NOMO-1 (cell line): Measurements from ENCODE around the gene NBAS.
"Not testable (repeated sequence)": the region's sequence is repeated elsewhere in the genome, so short reads cannot be mapped to it uniquely, and the experiment has no call there.

ENCODE experiments used
- DNase-seq, 2 experiments: peaks; one replicate each; lab custom pipeline; 2025; ENCODE audit not compliant: unreplicated experiment in 2 of 2; lab: John Stamatoyannopoulos, UW

NBAS gene

GRCh38 chr2:15242936-15243461 is 318.1 kb downstream of the NBAS start:
- peak; percentile 35 to 76 for DNase-seq

DNA sequence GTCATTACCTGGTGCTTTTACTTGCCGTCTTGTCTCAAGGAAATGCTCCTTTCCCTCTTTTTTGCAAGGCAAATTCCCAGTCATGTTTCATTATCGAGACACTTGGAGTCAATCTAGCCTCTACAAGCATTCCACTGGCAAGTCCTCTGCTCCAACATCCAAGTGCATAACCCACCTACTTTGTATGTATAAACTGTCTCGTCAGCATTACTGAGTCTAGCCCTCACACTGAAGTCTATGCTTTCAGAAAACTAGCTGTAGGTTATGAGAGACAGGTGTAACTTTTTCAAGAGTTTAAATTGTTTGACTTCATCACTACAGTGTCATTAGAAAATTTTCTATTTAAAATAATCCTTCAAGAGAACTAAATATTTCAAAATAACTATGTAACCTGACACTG is 319.2 kb downstream of the NBAS start:
- no peak for DNase-seq

- no peak for DNase-seq
These were observed 319.9 kb downstream of the NBAS start for GRCh38 chr2:15241201-15241600.

GRCh38 chr2:15238028-15238427 is 323.1 kb downstream of the NBAS start:
- peak; percentile 37 to 48 for DNase-seq

DNA sequence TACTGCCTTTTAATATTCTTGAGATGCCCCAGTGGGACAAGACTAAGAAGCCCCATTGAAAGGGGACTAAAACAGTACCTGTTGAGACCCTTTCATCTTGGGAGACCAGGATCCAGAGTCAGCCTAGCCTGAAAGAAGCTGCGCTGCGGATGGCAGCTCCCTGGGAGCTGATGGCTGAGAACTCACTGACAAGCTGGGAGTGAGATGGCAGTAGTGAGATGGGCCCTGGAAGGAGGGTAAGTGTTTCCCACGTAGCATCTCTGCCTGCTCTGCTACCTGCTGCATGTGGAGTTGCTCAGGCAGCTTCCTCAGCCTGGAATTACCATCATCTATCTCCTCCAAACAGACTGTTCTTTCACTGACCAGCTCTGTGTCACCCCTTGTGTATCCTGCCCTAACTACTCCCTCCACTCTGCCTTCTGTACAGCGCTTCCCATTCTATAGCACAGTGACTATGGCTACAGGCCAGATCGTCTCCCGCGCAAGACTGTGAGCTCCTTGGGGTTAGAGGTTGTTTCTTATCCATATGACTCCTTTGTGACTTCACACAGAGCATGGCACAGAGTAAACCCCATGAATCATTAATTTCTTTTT is 330.4 kb downstream of the NBAS start:
- DNase-seq: no peak

- no peak for DNase-seq
These were observed 334.5 kb downstream of the NBAS start for GRCh38 chr2:15226661-15227060.

GRCh38 chr2:15225131-15225530 is 336.0 kb downstream of the NBAS start:
- no peak for DNase-seq

- no peak for DNase-seq
These were observed 336.5 kb downstream of the NBAS start for GRCh38 chr2:15224641-15225040.

- DNase-seq: no peak
These were observed 337.2 kb downstream of the NBAS start for GRCh38 chr2:15223887-15224286.

DNA sequence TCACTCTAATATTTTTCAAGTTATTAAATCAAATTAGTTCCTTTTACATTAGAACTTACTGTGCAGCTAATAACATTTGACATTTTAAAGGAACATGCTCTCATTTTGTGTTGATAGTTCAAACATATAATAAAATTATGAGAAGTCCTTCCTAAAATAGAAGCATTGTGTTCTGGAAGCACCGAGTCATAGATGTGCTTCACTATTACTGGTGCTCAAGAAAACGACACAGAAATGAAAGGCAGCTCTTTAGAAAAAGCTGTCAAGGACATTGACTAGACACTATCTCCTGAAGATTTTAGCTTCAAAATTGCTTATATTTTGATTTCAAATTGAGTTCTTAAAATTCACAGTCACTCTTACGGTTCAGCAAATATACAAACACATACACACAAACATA is 338.3 kb downstream of the NBAS start:
- no peak for DNase-seq

- no peak for DNase-seq
These were observed 340.5 kb downstream of the NBAS start for GRCh38 chr2:15220603-15221002.

GRCh38 chr2:15218423-15219086 is 342.6 kb downstream of the NBAS start:
- no peak for DNase-seq

GRCh38 chr2:15212249-15212648 is 348.9 kb downstream of the NBAS start:
- no peak for DNase-seq

DNA sequence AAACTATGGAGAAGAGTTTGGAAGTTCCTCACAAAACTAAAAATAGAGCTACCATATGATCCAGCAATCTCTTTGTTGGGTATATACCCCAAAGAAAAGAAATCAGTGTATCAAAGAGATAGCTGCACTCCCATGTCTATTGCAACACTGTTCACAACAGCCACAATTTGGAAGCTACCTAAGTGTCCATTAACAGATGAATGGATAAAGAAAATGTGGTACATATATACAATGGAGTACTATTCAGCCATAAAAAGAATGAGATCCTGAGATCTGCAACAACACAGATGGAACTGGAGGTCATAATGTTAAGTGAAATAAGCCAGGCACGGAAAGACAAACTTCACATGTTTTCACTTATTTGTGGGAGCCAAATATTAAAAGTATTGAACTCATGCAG is 350.6 kb downstream of the NBAS start:
- not testable (repeated sequence) for DNase-seq

DNA sequence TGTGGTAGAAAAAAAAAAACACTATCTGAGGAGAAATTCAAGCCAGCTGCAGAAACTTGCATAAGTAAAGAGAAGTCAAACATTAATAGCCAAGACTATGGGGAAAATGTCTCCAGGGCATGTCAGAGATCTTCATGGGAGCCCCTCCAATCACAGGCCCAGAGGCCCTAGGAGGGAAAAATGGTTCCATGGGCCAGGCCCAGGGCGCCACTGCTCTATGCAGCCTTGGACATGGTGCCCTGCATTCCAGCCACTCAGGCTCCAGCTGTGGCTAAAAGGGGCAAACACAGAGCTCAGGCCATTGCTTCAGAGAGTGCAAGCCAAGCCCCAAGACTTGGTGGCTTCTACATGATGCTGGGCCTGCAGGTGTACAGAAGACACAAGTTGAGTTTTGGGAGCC is 354.7 kb downstream of the NBAS start:
- no peak for DNase-seq

DNA sequence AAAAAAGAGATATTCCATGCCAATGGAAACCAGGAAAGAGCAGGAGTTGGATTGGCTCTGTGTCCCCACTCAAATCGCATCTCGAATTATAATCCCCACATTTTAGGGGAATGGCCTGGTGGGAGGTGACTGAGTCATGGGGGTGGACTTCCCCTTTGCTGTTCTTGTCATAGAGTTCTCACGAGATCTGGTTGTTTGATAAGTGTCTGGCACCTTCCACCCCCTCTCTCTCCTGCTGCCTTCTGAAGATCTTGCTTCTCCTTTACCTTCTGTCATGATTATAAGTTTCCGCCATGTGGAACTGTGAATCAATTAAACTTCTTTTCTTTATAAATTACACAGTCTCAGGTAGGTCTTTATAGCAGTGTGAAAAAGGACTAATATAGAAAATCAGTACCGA is 355.6 kb downstream of the NBAS start:
- no peak for DNase-seq

DNA sequence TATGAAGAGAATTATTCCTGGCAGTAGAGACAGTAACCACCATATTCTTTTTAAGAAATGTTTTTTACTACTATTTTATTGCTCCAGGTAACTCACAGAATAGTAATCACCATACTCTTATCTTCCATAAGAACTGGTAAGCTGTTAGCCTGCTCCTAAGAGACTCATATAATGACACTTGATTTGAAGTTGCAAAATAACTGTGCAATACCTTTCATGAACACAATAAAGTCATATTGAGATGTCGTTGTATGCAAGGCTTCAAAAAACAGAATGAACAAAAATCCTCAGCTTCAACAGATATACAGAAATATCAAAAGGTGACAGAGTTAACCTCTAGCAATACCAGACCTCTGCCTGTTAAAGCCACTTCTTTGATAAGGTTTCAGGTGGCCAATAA is 360.1 kb downstream of the NBAS start:
- no peak for DNase-seq

DNA sequence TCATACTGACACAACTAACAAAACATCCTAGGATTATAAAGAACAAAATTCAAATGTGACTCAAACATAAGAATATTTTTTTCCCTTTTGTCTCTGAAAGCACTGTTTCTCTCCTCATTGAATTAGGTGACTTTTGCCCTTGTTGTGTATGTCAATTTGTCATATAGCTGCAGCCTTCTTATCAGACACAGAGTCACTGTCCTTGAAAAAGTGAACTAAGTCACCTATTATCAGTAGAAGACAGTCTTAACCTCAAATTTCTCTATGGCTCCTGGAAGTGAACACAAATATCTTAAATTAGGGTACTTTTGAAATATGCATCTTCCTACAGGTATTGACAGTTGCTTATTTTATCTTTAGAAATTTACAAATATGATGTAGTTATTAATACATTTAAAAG is 360.6 kb downstream of the NBAS start:
- no peak for DNase-seq

GRCh38 chr2:15198051-15198450 is 363.1 kb downstream of the NBAS start:
- DNase-seq: no peak

DNA sequence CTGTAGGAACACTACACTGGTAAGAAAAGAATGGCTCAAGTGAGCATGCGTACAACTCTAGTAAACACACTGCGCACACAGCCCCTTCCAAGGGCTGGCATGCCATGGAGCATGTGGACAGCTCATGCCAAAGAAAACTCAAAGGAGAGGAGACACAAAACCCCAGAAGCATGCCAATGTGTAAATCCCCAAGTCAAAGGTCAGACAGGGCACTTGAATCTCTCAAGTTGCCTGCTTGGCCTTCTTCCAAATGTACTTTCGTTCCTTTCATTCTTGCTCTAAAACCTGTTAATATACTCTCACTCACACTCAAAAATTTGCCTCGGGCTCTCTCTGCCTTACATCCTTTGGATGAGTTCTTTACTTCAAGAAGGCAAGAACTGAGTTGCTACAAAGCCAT is 365.3 kb downstream of the NBAS start:
- DNase-seq: no peak

DNA sequence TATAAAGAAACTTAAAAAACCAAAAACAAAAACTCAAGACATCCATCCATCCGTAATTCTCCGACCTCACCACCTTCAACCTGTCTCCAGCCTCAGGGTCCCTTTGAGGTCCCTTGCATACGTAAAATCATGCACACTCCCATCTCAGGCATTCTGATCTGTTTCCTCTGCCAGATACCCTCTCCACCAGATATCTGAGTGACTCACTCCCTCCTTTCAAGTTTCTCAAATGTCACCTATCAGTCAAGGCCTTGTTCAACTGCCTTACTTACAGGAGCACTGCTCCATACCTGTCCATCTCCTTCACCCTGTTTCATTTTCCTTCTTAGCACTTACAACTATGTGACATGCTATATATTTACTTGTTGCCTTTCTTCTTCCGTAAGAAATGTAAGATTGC is 369.3 kb downstream of the NBAS start:
- no peak for DNase-seq

GRCh38 chr2:15189216-15189615 is 371.9 kb downstream of the NBAS start:
- DNase-seq: no peak

DNA sequence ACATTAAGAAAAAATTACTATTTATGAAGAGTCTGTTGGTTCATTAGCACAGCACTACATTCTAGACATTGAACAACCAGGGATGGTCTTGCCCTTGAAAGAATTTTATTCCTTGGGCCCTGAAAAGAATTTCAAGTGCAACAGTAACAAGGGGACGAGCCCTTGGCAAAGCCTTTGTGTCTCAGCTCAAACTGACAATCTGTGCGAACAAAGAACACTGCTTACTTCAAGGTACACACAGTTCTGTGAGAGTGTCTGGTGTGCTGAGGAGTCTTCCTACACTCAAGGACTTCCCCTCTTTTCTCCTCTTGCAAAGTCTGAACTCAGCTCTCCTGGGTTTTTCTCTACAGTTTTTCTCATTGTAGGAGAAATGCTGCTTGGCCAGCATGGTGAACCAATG is 373.4 kb downstream of the NBAS start:
- DNase-seq: no peak
